ENCODE data around the gene COG5.

Gene COG5

GRCh38 chr7:107208563-107208962, 355.2 kb downstream of the COG5 start:
- H3K79me1 ChIP-seq (ENCODE audit: low read length), result no peaks in the 10 kb centered on the region
- H2BK15ac ChIP-seq (replicated peaks; ENCODE audit: low read depth), result no peak overlapping the region
- no peak overlapping the region for H3K23ac ChIP-seq (ENCODE audit: low read length)
- no CpG with 5 or more reads among the region's 5 CpGs for WGBS (ENCODE audit: extremely low coverage, insufficient coverage, low lambda C conversion rate)
- H3K18ac ChIP-seq (ENCODE audit: low read length), result no peak overlapping the region
- no peaks in the 10 kb centered on the region for H3K27me3 ChIP-seq (ENCODE audit: insufficient read depth, low read length, poor library complexity)
- no peak overlapping the region for H3K56ac ChIP-seq (ENCODE audit: low read length)
- no peak overlapping the region for H3K4me3 ChIP-seq (ENCODE audit: low read length)
- no peak overlapping the region for H3K27ac ChIP-seq (ENCODE audit: low read depth, low read length)
- no peak overlapping the region for H2BK120ac ChIP-seq (ENCODE audit: low read depth, low read length)
- DNase-seq, result no peak
- no peak overlapping the region for H3K4ac ChIP-seq (ENCODE audit: low read depth, low read length)
- no peaks in the 10 kb centered on the region for H3K79me2 ChIP-seq (ENCODE audit: control insufficient read depth, insufficient read depth, low read length)
- no peak overlapping the region for H2AK5ac ChIP-seq (ENCODE audit: low read length)
- H3K4me2 ChIP-seq (ENCODE audit: low read length), result no peak overlapping the region
- peaks cover 2% of the 10 kb centered on the region for H3K4me1 ChIP-seq (ENCODE audit: control insufficient read depth, low read depth, low read length)
- no peak overlapping the region for H2BK5ac ChIP-seq (ENCODE audit: low read length)
- no peak overlapping the region for H4K5ac ChIP-seq (ENCODE audit: low read length)
- H3K36me3 ChIP-seq (ENCODE audit: control insufficient read depth, insufficient read depth, low read length), result peaks cover 2% of the 10 kb centered on the region
- H4K8ac ChIP-seq (ENCODE audit: low read depth, low read length), result no peak overlapping the region
- no peak overlapping the region for H3K9ac ChIP-seq (ENCODE audit: low read length)

DNA sequence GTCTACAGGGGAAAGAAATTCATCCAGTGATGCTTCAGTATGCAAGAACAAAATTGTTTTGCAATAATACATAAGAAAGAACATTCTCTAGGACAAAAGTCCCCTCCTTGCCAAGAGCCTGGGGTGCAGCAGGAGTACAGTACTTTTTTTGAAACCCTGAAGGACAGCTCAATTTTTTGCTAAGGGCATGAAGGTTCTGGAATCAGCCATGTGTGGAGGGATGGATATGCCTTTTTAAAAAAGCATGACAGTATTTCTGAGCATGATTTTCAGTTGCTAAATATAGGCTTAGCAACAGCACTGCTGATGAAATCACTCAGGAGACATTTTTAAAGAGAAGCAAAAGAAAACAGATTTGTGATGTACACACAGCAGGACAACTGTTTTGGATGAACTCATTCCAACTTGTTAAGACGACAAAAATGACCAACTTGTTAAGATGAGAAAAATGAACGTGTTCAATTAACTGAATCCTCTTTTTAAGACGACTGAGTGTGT, 355.6 kb downstream of the COG5 start:
- Histone ChIP-seq H2BK120ac (ENCODE audit: low read depth, low read length) (no peak overlapping the region), H2AK5ac (ENCODE audit: low read length) (no peak overlapping the region), H4K8ac (ENCODE audit: low read depth, low read length) (no peak overlapping the region), H3K4me2 (ENCODE audit: low read length) (no peak overlapping the region), H2BK15ac (replicated peaks; ENCODE audit: low read depth) (no peak overlapping the region), H3K9ac (ENCODE audit: low read length) (no peak overlapping the region), H3K23ac (ENCODE audit: low read length) (no peak overlapping the region), H3K36me3 (ENCODE audit: control insufficient read depth, insufficient read depth, low read length) (peaks cover 2% of the 10 kb centered on the region), H4K5ac (ENCODE audit: low read length) (no peak overlapping the region), H3K4me1 (ENCODE audit: control insufficient read depth, low read depth, low read length) (peaks cover 2% of the 10 kb centered on the region), H3K27ac (ENCODE audit: low read depth, low read length) (no peak overlapping the region), H3K79me1 (ENCODE audit: low read length) (no peaks in the 10 kb centered on the region), H2BK5ac (ENCODE audit: low read length) (no peak overlapping the region), H3K79me2 (ENCODE audit: control insufficient read depth, insufficient read depth, low read length) (no peaks in the 10 kb centered on the region), H3K4ac (ENCODE audit: low read depth, low read length) (no peak overlapping the region), H3K4me3 (ENCODE audit: low read length) (no peak overlapping the region), H3K56ac (ENCODE audit: low read length) (no peak overlapping the region), H3K27me3 (ENCODE audit: insufficient read depth, low read length, poor library complexity) (no peaks in the 10 kb centered on the region), H3K18ac (ENCODE audit: low read length) (no peak overlapping the region)
- no CpG with 5 or more reads among the region's 3 CpGs for WGBS (ENCODE audit: extremely low coverage, insufficient coverage, low lambda C conversion rate)
- DNase-seq, result no peak

GRCh38 chr7:107207459-107207858, 356.3 kb downstream of the COG5 start:
- no peak overlapping the region for H2BK5ac ChIP-seq (ENCODE audit: low read length)
- no peak overlapping the region for H3K18ac ChIP-seq (ENCODE audit: low read length)
- no peak overlapping the region for H3K4ac ChIP-seq (ENCODE audit: low read depth, low read length)
- no peak overlapping the region for H3K9ac ChIP-seq (ENCODE audit: low read length)
- H4K8ac ChIP-seq (ENCODE audit: low read depth, low read length), result no peak overlapping the region
- H3K23ac ChIP-seq (ENCODE audit: low read length), result no peak overlapping the region
- no peak overlapping the region for H2BK120ac ChIP-seq (ENCODE audit: low read depth, low read length)
- H3K4me1 ChIP-seq (ENCODE audit: control insufficient read depth, low read depth, low read length), result peaks cover 2% of the 10 kb centered on the region
- no peak for DNase-seq
- H3K36me3 ChIP-seq (ENCODE audit: control insufficient read depth, insufficient read depth, low read length), result peaks cover 2% of the 10 kb centered on the region
- H4K5ac ChIP-seq (ENCODE audit: low read length), result no peak overlapping the region
- H3K79me1 ChIP-seq (ENCODE audit: low read length), result no peaks in the 10 kb centered on the region
- H3K27ac ChIP-seq (ENCODE audit: low read depth, low read length), result no peak overlapping the region
- no peak overlapping the region for H2AK5ac ChIP-seq (ENCODE audit: low read length)
- H3K56ac ChIP-seq (ENCODE audit: low read length), result no peak overlapping the region
- H2BK15ac ChIP-seq (replicated peaks; ENCODE audit: low read depth), result no peak overlapping the region
- no peaks in the 10 kb centered on the region for H3K79me2 ChIP-seq (ENCODE audit: control insufficient read depth, insufficient read depth, low read length)
- no peaks in the 10 kb centered on the region for H3K27me3 ChIP-seq (ENCODE audit: insufficient read depth, low read length, poor library complexity)
- no CpG with 5 or more reads among the region's 5 CpGs for WGBS (ENCODE audit: extremely low coverage, insufficient coverage, low lambda C conversion rate)
- no peak overlapping the region for H3K4me3 ChIP-seq (ENCODE audit: low read length)
- no peak overlapping the region for H3K4me2 ChIP-seq (ENCODE audit: low read length)

GRCh38 chr7:107206706-107207105, 357.0 kb downstream of the COG5 start:
- Histone ChIP-seq H3K27ac (ENCODE audit: low read depth, low read length) (no peak overlapping the region), H3K56ac (ENCODE audit: low read length) (no peak overlapping the region), H3K23ac (ENCODE audit: low read length) (no peak overlapping the region), H3K4ac (ENCODE audit: low read depth, low read length) (no peak overlapping the region), H3K79me2 (ENCODE audit: control insufficient read depth, insufficient read depth, low read length) (no peaks in the 10 kb centered on the region), H4K8ac (ENCODE audit: low read depth, low read length) (no peak overlapping the region), H3K9ac (ENCODE audit: low read length) (no peak overlapping the region), H2BK5ac (ENCODE audit: low read length) (no peak overlapping the region), H4K5ac (ENCODE audit: low read length) (no peak overlapping the region), H2BK15ac (replicated peaks; ENCODE audit: low read depth) (no peak overlapping the region), H2BK120ac (ENCODE audit: low read depth, low read length) (no peak overlapping the region), H3K4me2 (ENCODE audit: low read length) (no peak overlapping the region), H3K18ac (ENCODE audit: low read length) (no peak overlapping the region), H3K79me1 (ENCODE audit: low read length) (no peaks in the 10 kb centered on the region), H3K36me3 (ENCODE audit: control insufficient read depth, insufficient read depth, low read length) (peaks cover 2% of the 10 kb centered on the region), H2AK5ac (ENCODE audit: low read length) (no peak overlapping the region), H3K27me3 (ENCODE audit: insufficient read depth, low read length, poor library complexity) (no peaks in the 10 kb centered on the region), H3K4me3 (ENCODE audit: low read length) (no peak overlapping the region), H3K4me1 (ENCODE audit: control insufficient read depth, low read depth, low read length) (peaks cover 2% of the 10 kb centered on the region)
- no peak for DNase-seq
- no CpG with 5 or more reads among the region's 3 CpGs for WGBS (ENCODE audit: extremely low coverage, insufficient coverage, low lambda C conversion rate)

- no peak overlapping the region for H3K23ac ChIP-seq (ENCODE audit: low read length)
- no peak overlapping the region for H3K9ac ChIP-seq (ENCODE audit: low read length)
- no peak overlapping the region for H3K18ac ChIP-seq (ENCODE audit: low read length)
- H3K36me3 ChIP-seq (ENCODE audit: control insufficient read depth, insufficient read depth, low read length), result peaks cover 2% of the 10 kb centered on the region
- no peaks in the 10 kb centered on the region for H3K79me1 ChIP-seq (ENCODE audit: low read length)
- peaks cover 2% of the 10 kb centered on the region for H3K4me1 ChIP-seq (ENCODE audit: control insufficient read depth, low read depth, low read length)
- no peaks in the 10 kb centered on the region for H3K79me2 ChIP-seq (ENCODE audit: control insufficient read depth, insufficient read depth, low read length)
- no peak overlapping the region for H2AK5ac ChIP-seq (ENCODE audit: low read length)
- H4K8ac ChIP-seq (ENCODE audit: low read depth, low read length), result no peak overlapping the region
- no peak overlapping the region for H3K4ac ChIP-seq (ENCODE audit: low read depth, low read length)
- H3K27me3 ChIP-seq (ENCODE audit: insufficient read depth, low read length, poor library complexity), result no peaks in the 10 kb centered on the region
- no peak overlapping the region for H2BK5ac ChIP-seq (ENCODE audit: low read length)
- no peak overlapping the region for H2BK120ac ChIP-seq (ENCODE audit: low read depth, low read length)
- DNase-seq, result peak; percentile 15
- H3K4me2 ChIP-seq (ENCODE audit: low read length), result no peak overlapping the region
- no peak overlapping the region for H3K56ac ChIP-seq (ENCODE audit: low read length)
- H3K4me3 ChIP-seq (ENCODE audit: low read length), result no peak overlapping the region
- WGBS (ENCODE audit: extremely low coverage, insufficient coverage, low lambda C conversion rate), result no CpG with 5 or more reads among the region's 6 CpGs
- no peak overlapping the region for H4K5ac ChIP-seq (ENCODE audit: low read length)
- H2BK15ac ChIP-seq (replicated peaks; ENCODE audit: low read depth), result no peak overlapping the region
- no peak overlapping the region for H3K27ac ChIP-seq (ENCODE audit: low read depth, low read length)
Observed at GRCh38 chr7:107206136-107206535, 357.6 kb downstream of the COG5 start.

DNA sequence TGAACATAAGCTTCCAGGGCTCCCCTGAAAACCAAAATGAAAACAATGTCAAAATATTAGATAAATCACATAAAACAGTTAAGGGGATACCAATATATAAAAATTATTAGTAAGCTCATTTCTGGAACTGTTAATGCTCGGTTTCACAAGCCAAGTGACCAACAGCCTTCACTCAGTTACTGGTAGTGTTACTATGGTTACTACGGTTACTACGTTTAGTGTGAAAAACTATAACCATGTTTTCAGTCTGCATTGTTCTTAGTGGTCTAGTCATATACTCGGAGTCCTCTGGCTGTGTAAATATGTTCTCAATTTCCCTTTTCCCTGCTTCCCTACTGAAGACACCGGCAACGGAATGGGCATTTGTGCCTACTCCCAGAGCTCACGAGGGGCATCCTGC, 360.1 kb downstream of the COG5 start:
- H3K4ac ChIP-seq (ENCODE audit: low read depth, low read length), result no peak overlapping the region

More for the DNA sequence above, 360.1 kb downstream of the COG5 start:
- Histone ChIP-seq H4K5ac (ENCODE audit: low read length) (no peak overlapping the region), H3K4me3 (ENCODE audit: low read length) (no peak overlapping the region), H3K23ac (ENCODE audit: low read length) (no peak overlapping the region), H2BK5ac (ENCODE audit: low read length) (no peak overlapping the region), H3K56ac (ENCODE audit: low read length) (no peak overlapping the region), H3K4me2 (ENCODE audit: low read length) (no peak overlapping the region), H3K9ac (ENCODE audit: low read length) (no peak overlapping the region), H3K79me1 (ENCODE audit: low read length) (no peaks in the 10 kb centered on the region), H3K4me1 (ENCODE audit: control insufficient read depth, low read depth, low read length) (peaks cover 2% of the 10 kb centered on the region), H3K27me3 (ENCODE audit: insufficient read depth, low read length, poor library complexity) (no peaks in the 10 kb centered on the region), H3K27ac (ENCODE audit: low read depth, low read length) (no peak overlapping the region), H4K8ac (ENCODE audit: low read depth, low read length) (no peak overlapping the region), H2BK120ac (ENCODE audit: low read depth, low read length) (no peak overlapping the region), H2AK5ac (ENCODE audit: low read length) (no peak overlapping the region), H2BK15ac (replicated peaks; ENCODE audit: low read depth) (no peak overlapping the region), H3K18ac (ENCODE audit: low read length) (no peak overlapping the region), H3K79me2 (ENCODE audit: control insufficient read depth, insufficient read depth, low read length) (no peaks in the 10 kb centered on the region), H3K36me3 (ENCODE audit: control insufficient read depth, insufficient read depth, low read length) (peaks cover 2% of the 10 kb centered on the region)
- WGBS (ENCODE audit: extremely low coverage, insufficient coverage, low lambda C conversion rate), result no CpG with 5 or more reads among the region's 7 CpGs
- DNase-seq, result no peak

Measured in mesendoderm (in vitro differentiated cells).